Fibroblast of skin of left quadriceps (primary cell): ENCODE data around the gene PPP1R3D.
"Not testable (repeated sequence)": the region's sequence is repeated elsewhere in the genome, so short reads cannot be mapped to it uniquely, and the experiment has no call there.

Experiments used
- DNase-seq, 2 experiments: peaks; one replicate each; pipeline ENCODE4 v3.0.0-alpha.2; 2013; ENCODE audit warnings: low read depth in 2 of 2

The PPP1R3D gene

GRCh38 chr20:59940129-59940955 is at the start of gene PPP1R3D, which contains the start of gene FAM217B:
TSS of gene PPP1R3D (minus strand) at chr20:59940305. CDS start at chr20:59939931, 374 bp downstream.
TSS of gene FAM217B (plus strand) at chr20:59940389. CDS start at chr20:59943944, 3,555 bp downstream.
- DNase-seq, result peak; percentile 91 to 92

- DNase-seq, result no peak
Observed at GRCh38 chr20:59988141-59988540, 48.0 kb upstream of the PPP1R3D start.

GRCh38 chr20:59987135-59987534 is 47.0 kb upstream of the PPP1R3D start:
- DNase-seq, result no peak

- no peak for DNase-seq
Observed at GRCh38 chr20:59985864-59986263, 45.8 kb upstream of the PPP1R3D start.

GRCh38 chr20:59985164-59985563 is 45.1 kb upstream of the PPP1R3D start:
- DNase-seq, result no peak

- DNase-seq, result no peak
Observed at GRCh38 chr20:59984541-59984940, 44.4 kb upstream of the PPP1R3D start.

GRCh38 chr20:59983076-59983475 is 43.0 kb upstream of the PPP1R3D start:
- no peak for DNase-seq

GRCh38 chr20:59977086-59977485 is 37.0 kb upstream of the PPP1R3D start:
- DNase-seq, result no peak

GRCh38 chr20:59976156-59976782 is 36.2 kb upstream of the PPP1R3D start:
- no peak for DNase-seq

- DNase-seq, result no peak
Observed at GRCh38 chr20:59972037-59972801, 32.1 kb upstream of the PPP1R3D start.

- DNase-seq, result no peak
Observed at GRCh38 chr20:59971428-59971827, 31.3 kb upstream of the PPP1R3D start.

- no peak for DNase-seq
Observed at GRCh38 chr20:59966428-59966827, 26.3 kb upstream of the PPP1R3D start.

- DNase-seq, result no peak
Observed at GRCh38 chr20:59962155-59962554, 22.1 kb upstream of the PPP1R3D start.

GRCh38 chr20:59961423-59961822 is 21.3 kb upstream of the PPP1R3D start:
- DNase-seq, result no peak

GRCh38 chr20:59958626-59959025 is 18.5 kb upstream of the PPP1R3D start:
- DNase-seq, result no peak

GRCh38 chr20:59958123-59958522 is 18.0 kb upstream of the PPP1R3D start, which contains the start of gene CDH26:
TSS of gene CDH26 (plus strand) at chr20:59958423. CDS start at chr20:59958727, 304 bp downstream.
- no peak for DNase-seq

GRCh38 chr20:59957568-59957967 is 17.5 kb upstream of the PPP1R3D start:
- not testable (repeated sequence) for DNase-seq

GRCh38 chr20:59955131-59955796 is 15.2 kb upstream of the PPP1R3D start:
- DNase-seq, result no peak

GRCh38 chr20:59954718-59955117 is 14.6 kb upstream of the PPP1R3D start:
- DNase-seq, result no peak

- no peak for DNase-seq
Observed at GRCh38 chr20:59949911-59950310, 9.8 kb upstream of the PPP1R3D start.
